ENCODE data around the gene TCF12. TPM values are rescaled to one million over a fixed set of nuclear protein-coding genes. Genes with fewer than 3 reads are reported as not detected.

The TCF12 gene
- total RNA-seq, 1 experiment from 2014 or later = 76.7 TPM

- Histone ChIP-seq H2AFZ (ENCODE audit: low read length) (no peak overlapping the region), H4K8ac (replicated peaks; ENCODE audit: insufficient read length, low read depth, low read length) (no peak overlapping the region), H3K23ac (ENCODE audit: insufficient read length, low read depth, low read length) (no peak overlapping the region), H4K5ac (ENCODE audit: insufficient read length, low read depth, low read length) (no peak overlapping the region), H3K4ac (ENCODE audit: low read depth, low read length) (no peak overlapping the region), H4K91ac (ENCODE audit: insufficient read length, low read depth, low read length) (no peak overlapping the region), H4K20me1 (ENCODE audit: control insufficient read depth, insufficient read depth, insufficient read length) (no peaks in the 10 kb centered on the region), H3K4me1 (ENCODE audit: insufficient read depth, low read length) (peaks cover 11% of the 10 kb centered on the region), H2BK15ac (ENCODE audit: low read depth, low read length) (no peak overlapping the region), H3T11ph (ENCODE audit: low read length) (no peak overlapping the region), H3K23me2 (ENCODE audit: insufficient read length, low read depth, low read length, poor library complexity, severe bottlenecking) (no peaks in the 10 kb centered on the region), H3K9ac (ENCODE audit: extremely low read depth, insufficient read length, low read length) (peak overlapping the region; percentile 7), H3K56ac (ENCODE audit: insufficient read length, low read depth, low read length) (no peak overlapping the region), H2AK5ac (ENCODE audit: insufficient read length, low read length) (no peak overlapping the region), H2BK20ac (ENCODE audit: low read depth, low read length, poor library complexity, severe bottlenecking) (no peak overlapping the region), H3K4me2 (ENCODE audit: insufficient read depth, insufficient read length, low read length) (no peak overlapping the region), H3K79me1 (ENCODE audit: insufficient read depth, low read depth, low read length, poor library complexity, severe bottlenecking) (peaks cover 2% of the 10 kb centered on the region), H3K18ac (ENCODE audit: insufficient read length, low read depth, low read length) (no peak overlapping the region), H3K14ac (ENCODE audit: insufficient read depth, low read length) (no peak overlapping the region), H3K27me3 (ENCODE audit: insufficient read depth, low read length) (no peaks in the 10 kb centered on the region), H2BK12ac (ENCODE audit: insufficient read length, low read depth, low read length) (no peak overlapping the region), H3K27ac (ENCODE audit: insufficient read length, low read depth, low read length) (no peak overlapping the region), H3K9me3 (ENCODE audit: control insufficient read depth, low read depth, low read length) (no peaks in the 10 kb centered on the region), H2BK5ac (ENCODE audit: insufficient read length, low read length) (no peak overlapping the region), H2BK120ac (ENCODE audit: low read depth, low read length, poor library complexity, severe bottlenecking) (no peak overlapping the region), H3K79me2 (ENCODE audit: insufficient read depth, low read length) (no peaks in the 10 kb centered on the region)
- no peaks in the 10 kb centered on the region for H3K27me3 Mint-ChIP-seq (ENCODE audit: low read depth)
- no peak overlapping the region; a peak in 1 of 5 replicates for H3K4me3 Mint-ChIP-seq
- WGBS (ENCODE audit: extremely low coverage, insufficient read length, low lambda C conversion rate) = no CpG with 5 or more reads among the region's 4 CpGs
- peaks cover 0 to 2% (median 0%) of the 10 kb centered on the region in 3 experiments; a peak in 1 of 7 replicates for H3K36me3 Mint-ChIP-seq (ENCODE audit: insufficient read depth in 1 of 3, low read depth in 3 of 3)
- peak overlapping the region in 2 of 3 experiments; percentile 29 to 91; a peak in 3 of 7 replicates for H3K27ac Mint-ChIP-seq
- H3K4me1 Mint-ChIP-seq = peaks cover 50 to 53% of the 10 kb centered on the region in 2 experiments
- DNase-seq = no peak
- H3K9me3 Mint-ChIP-seq = no peaks in the 10 kb centered on the region
- TF ChIP-seq CTCF (conservative IDR thresholded peaks at IDR 0.05) = no peak
These were observed 215.7 kb downstream of the TCF12 start for GRCh38 chr15:57134071-57134605.

Measured in H9 (cell line).